GM19397 (cell line): Measurements from ENCODE around the gene CACNG3.

Source experiments
- ATAC-seq: cut with Tn5 transposase; IDR thresholded peaks from one replicate; pipeline ENCODE4 v1.9.1; 2021; ENCODE audit warnings: mild to moderate bottlenecking, moderate library complexity; ENCODE audit not compliant: unreplicated experiment

CACNG3 gene

DNA sequence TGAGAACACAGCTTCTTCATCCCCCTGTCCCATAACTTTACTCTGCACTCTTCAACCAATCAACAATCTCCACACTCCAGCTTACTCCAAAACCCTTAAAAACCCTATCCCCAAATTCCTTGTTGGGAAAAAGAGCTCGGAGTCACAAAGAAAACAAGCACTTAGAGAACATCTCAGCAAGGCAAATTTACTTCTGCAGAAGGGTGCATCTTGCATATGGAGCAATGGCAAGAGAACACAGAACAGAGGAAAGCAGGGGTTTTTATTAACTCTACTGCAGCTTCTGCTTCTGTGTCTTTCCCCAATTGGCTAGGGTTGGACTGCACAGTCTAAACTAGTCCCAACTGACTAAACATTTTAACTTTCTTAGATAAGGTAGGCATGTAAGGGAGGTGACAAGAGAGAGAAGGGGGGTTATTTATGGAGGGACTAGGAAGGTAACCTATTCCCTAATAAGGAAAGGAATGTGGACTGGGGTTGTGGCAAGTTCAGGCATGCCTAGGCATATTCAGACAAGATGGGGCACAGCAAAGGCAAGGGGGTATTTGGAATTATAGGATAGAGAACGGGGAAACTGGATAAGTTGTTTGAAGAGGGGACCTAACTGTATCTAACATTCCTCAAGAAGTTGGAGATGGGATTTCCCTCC, 125.5 kb downstream of the CACNG3 start:
- no peak for ATAC-seq

DNA sequence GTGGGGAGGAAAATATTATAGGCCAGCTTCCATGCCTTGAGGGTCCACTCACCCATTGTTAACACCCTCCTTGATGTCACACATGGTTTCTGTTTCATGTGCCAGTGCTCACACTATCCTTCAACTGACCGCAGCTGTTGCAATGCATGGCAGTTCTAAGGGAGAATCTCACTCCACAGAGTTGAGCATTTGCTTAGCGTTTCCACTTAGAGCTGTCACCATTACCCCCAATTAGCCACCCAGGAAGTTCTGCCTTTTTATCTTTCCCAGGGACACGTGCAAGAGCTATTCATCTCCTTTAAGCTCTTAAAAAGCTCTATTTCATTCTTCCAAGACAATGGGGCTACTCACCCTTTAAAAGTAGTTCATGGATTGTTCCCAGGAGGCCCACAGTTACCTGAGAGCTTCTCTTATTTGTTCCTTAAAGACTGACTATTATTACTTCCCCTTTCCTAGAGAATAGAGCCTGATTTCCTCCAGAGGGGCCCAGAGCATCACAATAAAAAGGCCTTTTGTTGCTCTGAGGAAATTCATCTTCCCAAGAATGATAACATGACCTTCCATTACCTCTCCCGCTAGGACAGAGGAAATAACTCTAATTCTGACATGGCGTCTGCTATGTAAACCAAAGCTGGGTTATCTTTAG, 126.8 kb downstream of the CACNG3 start:
- no peak for ATAC-seq

DNA sequence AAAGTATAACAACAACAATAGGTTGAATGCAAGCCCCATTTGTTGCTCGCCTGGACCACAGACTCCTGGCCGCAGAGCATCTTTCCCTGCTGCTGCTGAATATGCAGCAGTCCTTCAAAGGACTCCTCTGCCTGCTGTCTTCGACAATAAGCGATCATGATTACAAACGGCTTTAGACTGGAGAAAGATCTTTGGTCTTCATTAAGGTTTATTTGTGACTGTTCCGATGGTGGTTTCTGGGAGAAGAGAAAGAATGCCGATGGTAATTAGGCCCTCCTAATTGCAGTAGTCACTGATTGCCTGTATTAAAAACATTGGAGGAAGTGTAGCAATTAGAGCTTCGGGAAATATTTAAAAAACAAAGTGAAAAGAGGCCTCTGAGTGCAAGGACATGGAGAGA, 138.2 kb downstream of the CACNG3 start:
- ATAC-seq = no peak

DNA sequence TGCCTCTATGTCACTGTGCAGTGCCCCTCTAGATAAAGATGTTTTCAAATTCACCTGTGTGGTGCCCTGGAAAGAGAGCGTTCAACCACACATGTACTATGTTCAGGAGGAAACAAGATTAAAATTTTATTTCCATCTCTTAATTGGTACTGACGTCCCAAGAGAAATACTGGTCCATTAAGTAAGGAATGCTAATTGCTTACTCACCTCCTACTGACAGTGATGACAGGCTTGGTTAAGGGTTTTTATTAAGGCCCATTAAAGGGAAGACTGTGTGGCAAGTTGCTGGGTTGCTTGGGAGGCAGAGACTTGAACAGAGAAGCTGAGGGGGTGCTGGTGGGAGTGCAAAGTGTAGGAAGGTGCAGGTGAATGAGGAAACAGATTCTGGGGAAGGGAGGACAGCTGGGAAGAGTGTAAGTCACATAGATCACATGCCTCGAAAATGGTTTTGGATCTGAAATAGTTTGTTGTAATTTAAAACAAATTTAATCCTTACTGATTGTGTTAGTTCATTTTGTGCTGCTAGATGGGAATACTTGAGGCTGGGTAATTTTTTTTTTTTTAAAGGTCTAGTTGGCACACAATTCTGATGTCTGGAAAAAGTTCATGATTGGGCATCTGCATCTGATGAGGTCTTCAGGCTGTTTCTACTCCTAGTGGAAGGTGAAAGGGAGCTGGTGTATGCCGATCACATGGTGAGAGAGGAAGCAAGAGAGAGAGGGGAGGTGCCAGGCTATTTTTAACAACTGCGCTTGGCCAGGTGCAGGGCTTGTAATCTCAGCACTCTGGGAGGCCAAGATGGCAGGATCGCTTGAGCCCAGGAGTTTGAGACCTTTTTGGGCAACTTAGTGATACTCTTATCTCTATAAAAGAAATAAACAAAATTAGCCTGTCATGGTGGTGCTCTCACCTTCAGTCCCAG, 140.5 kb downstream of the CACNG3 start:
- no peak for ATAC-seq

DNA sequence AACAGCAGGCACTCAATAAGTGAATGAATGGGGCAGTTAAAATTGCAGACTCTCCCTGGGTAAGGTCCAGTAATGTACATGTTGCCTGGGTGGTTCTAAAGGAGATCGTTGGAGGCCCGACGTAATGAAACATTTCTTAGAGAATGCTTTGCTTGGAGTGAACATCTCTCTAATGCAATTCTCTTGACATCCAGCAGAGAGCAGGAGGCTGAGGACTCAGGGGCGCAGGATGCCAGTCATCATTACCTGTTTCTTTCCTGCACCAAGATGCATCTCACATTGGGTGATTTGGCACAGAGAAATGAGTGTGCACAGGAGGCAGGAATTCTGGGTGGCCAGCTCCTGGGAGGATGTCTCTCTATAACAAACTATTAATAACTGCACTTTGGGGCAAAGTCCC, 152.9 kb downstream of the CACNG3 start:
- no peak for ATAC-seq
